22Rv1 (cell line): Measurements from ENCODE around the gene CHI3L2.

Experiments
- H3K27ac ChIP-seq: fragments of 450-650 bp; 2 replicates; pipeline ENCODE4 v1.5.1; 2017
- ZFX ChIP-seq: fragments of 450-650 bp; IDR thresholded peaks from 2 replicates; pipeline ENCODE4 v1.6.1; 2017; ENCODE audit warnings: antibody characterized with exemption, borderline replicate concordance
- TF ChIP-seq, protein P1 (sequence below): fragments of 450-650 bp; IDR thresholded peaks from 2 replicates; pipeline ENCODE4 v1.5.1; 2017; ENCODE audit warnings: mild to moderate bottlenecking

The CHI3L2 gene

DNA sequence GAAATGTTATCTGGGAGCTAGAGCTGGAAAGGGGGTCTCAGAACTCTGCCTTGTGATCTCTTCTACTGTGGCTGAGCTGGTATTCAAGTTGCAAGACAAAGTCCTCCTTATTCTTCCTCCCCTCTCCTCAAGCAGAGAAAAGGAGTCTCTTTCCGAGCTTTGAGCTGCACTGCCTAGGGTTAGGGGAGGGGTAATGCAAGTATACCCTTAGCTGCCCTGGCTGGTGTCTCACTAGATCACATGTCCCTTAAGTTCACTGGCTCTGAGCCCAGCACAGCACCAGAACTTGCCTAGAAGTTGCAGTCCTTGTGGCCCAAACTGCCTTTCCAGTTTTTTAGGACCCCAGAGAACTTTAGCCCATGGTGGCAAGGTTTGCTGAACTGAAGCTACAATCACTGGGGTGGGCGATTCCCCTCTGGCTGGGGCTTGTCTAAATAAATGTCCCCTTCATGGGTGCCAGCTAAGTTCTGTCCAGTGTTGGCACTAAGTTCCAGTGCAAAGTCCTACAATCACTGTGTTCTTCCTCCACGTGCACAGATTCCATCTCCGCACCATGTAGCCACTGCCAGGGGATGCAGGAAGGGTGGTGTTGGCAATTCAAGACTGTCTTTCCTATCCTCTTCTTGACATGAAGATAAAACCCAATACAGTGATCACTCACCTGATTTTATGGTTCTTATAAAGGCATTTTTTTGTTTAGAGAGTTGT lies 40.4 kb downstream of the CHI3L2 start:
- no peak overlapping the region for H3K27ac ChIP-seq
- TF ChIP-seq ZFX, result no peak
- TF ChIP-seq, protein P1, sequence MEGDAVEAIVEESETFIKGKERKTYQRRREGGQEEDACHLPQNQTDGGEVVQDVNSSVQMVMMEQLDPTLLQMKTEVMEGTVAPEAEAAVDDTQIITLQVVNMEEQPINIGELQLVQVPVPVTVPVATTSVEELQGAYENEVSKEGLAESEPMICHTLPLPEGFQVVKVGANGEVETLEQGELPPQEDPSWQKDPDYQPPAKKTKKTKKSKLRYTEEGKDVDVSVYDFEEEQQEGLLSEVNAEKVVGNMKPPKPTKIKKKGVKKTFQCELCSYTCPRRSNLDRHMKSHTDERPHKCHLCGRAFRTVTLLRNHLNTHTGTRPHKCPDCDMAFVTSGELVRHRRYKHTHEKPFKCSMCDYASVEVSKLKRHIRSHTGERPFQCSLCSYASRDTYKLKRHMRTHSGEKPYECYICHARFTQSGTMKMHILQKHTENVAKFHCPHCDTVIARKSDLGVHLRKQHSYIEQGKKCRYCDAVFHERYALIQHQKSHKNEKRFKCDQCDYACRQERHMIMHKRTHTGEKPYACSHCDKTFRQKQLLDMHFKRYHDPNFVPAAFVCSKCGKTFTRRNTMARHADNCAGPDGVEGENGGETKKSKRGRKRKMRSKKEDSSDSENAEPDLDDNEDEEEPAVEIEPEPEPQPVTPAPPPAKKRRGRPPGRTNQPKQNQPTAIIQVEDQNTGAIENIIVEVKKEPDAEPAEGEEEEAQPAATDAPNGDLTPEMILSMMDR, result no peak

DNA sequence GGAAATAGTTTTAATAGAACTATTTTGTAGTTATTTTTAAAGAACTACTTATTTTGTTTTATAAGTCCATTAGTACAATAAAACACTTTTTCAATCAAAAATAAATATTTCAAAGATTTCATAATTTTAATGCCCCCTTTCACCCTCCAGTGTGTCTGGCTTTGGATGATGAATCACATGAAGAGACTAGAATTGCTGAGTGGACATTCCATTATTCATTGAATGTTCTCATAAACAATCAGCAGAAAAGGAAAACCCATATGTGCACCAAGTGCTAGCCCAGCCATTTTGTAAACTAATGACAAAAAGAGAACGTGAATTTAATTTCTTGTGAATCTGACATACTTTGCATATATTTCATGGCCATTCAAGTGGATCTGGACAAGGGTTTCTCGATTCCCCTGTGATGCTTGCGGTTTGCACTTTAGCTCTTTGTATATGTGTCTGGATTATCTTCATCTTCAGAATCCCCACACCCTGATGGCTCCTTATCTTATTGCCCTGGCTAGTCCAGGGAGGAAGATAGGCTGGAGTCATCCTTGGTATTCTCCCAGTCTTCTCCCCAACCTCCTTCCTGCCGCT lies 42.4 kb downstream of the CHI3L2 start:
- TF ChIP-seq, protein P1, result no peak
- TF ChIP-seq ZFX, result no peak
- no peak overlapping the region for H3K27ac ChIP-seq

DNA sequence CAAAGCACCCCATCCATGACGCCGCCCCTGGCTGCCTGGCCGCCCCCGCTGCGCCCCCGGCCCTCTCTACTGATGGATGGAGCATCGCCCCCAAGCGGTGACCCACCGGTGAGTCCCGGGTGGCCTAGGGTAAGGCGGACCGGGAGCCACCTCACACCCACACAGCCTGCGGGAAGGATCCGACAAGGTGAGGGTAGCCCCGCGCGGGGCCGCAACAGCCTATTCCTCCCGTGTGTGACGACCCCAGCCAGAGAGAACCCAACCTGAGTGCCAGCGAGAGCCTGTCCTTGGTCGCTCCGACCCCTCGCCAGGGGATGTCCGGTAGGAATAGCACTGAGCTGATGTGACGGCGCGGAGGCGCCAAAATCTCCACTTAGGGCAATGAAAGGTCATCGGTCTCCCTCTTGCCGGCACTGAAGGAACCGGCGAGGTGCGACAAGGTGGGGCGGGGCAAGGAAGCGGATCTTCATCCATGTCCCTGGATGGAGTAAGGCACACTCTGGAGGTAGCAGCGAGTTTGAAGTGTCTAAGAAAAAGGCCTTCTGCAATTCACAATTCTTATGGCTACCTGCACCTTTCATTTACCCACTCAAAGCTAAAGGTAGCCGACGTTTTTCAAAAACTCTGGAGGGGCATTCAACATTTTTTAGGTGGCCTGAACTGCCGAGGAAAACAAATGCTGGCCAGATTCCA lies 43.4 kb downstream of the CHI3L2 start:
- no peak overlapping the region for H3K27ac ChIP-seq
- TF ChIP-seq, protein P1, result no peak
- no peak for TF ChIP-seq ZFX

DNA sequence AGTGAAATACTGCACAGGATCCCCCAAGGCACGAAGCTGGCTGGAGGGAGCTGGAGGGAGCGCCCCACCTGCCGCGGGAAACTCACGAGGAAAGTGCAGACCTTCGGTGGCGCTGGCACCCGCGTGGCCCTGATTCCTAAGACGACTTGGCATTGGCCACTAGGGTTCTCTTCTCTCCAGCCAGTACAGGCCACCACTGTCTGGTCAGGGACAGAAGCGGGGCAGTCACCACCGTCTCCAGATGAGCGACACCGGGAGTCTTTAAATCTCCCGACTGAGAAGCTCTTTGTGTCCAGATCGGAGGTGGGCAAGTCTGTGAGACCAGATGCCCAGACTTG lies 43.9 kb downstream of the CHI3L2 start:
- H3K27ac ChIP-seq, result no peak overlapping the region

DNA sequence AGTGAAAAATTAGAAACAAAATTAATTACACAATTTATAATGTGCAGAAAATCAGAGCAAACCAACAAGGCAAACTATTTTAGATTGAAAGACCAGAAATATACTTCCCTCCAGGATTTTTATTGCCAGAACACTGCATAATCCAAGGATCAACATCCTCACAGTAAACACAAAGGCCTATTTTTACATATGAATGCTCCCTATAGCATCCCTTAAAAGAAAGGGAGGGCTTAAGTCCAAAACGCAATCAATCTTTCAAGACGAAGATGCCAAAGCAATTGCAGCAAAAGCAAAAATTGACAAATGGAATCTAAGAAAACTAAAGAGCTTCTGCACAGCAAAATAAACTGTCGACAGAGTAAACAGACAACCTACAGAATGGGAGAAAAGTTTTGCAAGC lies 44.6 kb downstream of the CHI3L2 start:
- no peak for TF ChIP-seq ZFX
- TF ChIP-seq, protein P1, result no peak
- no peak overlapping the region for H3K27ac ChIP-seq

More for the DNA sequence above, 43.9 kb downstream of the CHI3L2 start:
- TF ChIP-seq ZFX, result no peak
- TF ChIP-seq, protein P1, result no peak

DNA sequence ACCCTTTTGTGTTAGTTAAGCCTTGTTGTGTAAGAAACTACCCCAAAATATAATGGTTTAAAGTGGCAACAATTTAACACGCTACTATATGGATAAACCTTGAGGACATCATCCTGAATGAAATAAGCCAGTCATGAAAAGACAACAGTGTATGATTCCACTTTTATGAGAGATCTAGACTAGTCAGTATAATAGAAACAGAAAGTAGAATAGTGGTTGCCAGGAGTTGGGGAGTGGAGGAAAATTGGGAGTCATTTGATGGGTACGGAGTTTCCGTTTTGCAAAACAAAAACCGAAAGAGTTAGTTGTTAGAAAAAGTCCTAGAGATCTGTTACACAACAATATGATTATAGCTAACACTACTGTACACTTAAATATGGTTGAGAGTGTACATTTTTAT lies 47.1 kb downstream of the CHI3L2 start:
- H3K27ac ChIP-seq, result no peak overlapping the region
- TF ChIP-seq, protein P1, result no peak
- TF ChIP-seq ZFX, result no peak

DNA sequence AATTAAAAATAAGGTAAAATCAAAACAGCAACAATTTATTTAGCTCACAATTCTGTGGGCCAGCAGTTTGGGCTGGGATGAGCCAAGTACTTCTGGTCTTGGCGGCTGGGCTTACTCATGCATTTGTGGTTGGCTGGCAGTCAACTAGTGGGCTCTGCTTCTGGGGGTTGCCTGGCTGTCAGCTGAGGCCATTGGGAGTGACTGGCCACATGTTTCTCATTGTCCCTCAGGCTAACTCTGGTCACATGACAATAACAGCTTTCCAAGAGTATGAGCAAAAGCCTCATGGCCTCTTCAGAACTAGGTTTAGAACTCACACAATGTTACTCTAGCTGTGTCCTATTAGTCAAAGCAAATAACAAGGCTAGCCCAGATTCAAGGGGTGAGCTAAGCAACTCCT lies 47.6 kb downstream of the CHI3L2 start:
- H3K27ac ChIP-seq, result no peak overlapping the region
- TF ChIP-seq ZFX, result no peak
- TF ChIP-seq, protein P1, result no peak
